VCaP (cell line): ENCODE results near the gene CTBP2.

ENCODE experiments used
- H3K27ac ChIP-seq: fragments of 450-650 bp; 2 replicates; pipeline ENCODE4 v1.5.1; 2017
- CTCF ChIP-seq: fragments of 450-650 bp; conservative IDR thresholded peaks from 2 replicates; pipeline ENCODE4 v1.5.1; 2017; ENCODE audit warnings: mild to moderate bottlenecking, moderate library complexity

CTBP2 gene

GRCh38 chr10:125103466-125103865 is 56.9 kb downstream of the CTBP2 start:
- no peak for TF ChIP-seq CTCF
- H3K27ac ChIP-seq = no peak overlapping the region

GRCh38 chr10:125102821-125103220 is 57.5 kb downstream of the CTBP2 start:
- TF ChIP-seq CTCF = no peak
- no peak overlapping the region for H3K27ac ChIP-seq

GRCh38 chr10:125102246-125102645 is 58.1 kb downstream of the CTBP2 start:
- no peak for TF ChIP-seq CTCF

GRCh38 chr10:125101581-125101980 is 58.8 kb downstream of the CTBP2 start:
- H3K27ac ChIP-seq = no peak overlapping the region
- no peak for TF ChIP-seq CTCF

More at GRCh38 chr10:125102246-125102645, 58.1 kb downstream of the CTBP2 start:
- H3K27ac ChIP-seq = no peak overlapping the region

- no peak for TF ChIP-seq CTCF
- H3K27ac ChIP-seq = no peak overlapping the region
These were observed 59.3 kb downstream of the CTBP2 start for GRCh38 chr10:125101049-125101448.

- TF ChIP-seq CTCF = no peak
- no peak overlapping the region for H3K27ac ChIP-seq
These were observed 62.8 kb downstream of the CTBP2 start for GRCh38 chr10:125097409-125098070.

GRCh38 chr10:125096975-125097374 is 63.4 kb downstream of the CTBP2 start:
- no peak overlapping the region for H3K27ac ChIP-seq
- TF ChIP-seq CTCF = no peak
